ENCODE data around the gene ANXA6. TPM values are rescaled to one million over a fixed set of nuclear protein-coding genes. Genes with fewer than 3 reads are reported as not detected.

ANXA6 gene
- total and polyA plus RNA-seq, 2 of the 4 experiments (the other 2 are of a cell fraction), result 355 to 610 TPM

- no peak overlapping the region for H2BK20ac ChIP-seq (ENCODE audit: low read depth, low read length)
- ChIA-PET POLR2A (ENCODE audit: unreplicated experiment) (no interaction called here), CTCF (interaction anchor here (0.7 to 0.8 kb wide), 2 partner anchors 10 to 25 kb away, joined by 3 to 5 read pairs; no protein-coding TSS in a partner anchor)
- WGBS, 2 experiments (ENCODE audit: extremely low coverage in 2 of 2, insufficient read length in 1 of 2), result no CpG with 5 or more reads among the region's 1 CpG
- H4K91ac ChIP-seq (ENCODE audit: insufficient read depth, low read depth, low read length), result no peak overlapping the region
- H3K4me2 ChIP-seq (ENCODE audit: low read depth, low read length), result no peak overlapping the region
- no peak overlapping the region for H3K23ac ChIP-seq (ENCODE audit: low read depth, low read length)
- H3K79me1 ChIP-seq (ENCODE audit: low read depth in 1 of 2, low read length in 2 of 2), result no peaks in the 10 kb centered on the region
- H4K5ac ChIP-seq (ENCODE audit: low read depth, low read length), result no peak overlapping the region
- H3K36me3 ChIP-seq (ENCODE audit: control insufficient read depth, insufficient read depth, low read length), result no peaks in the 10 kb centered on the region
- no peak overlapping the region for H3K9ac ChIP-seq (ENCODE audit: low read depth, low read length)
- no peaks in the 10 kb centered on the region for H3K9me1 ChIP-seq (ENCODE audit: insufficient read depth, low read length)
- no peak overlapping the region for H3K27ac ChIP-seq (ENCODE audit: insufficient read depth, low read length)
- H3K4me3 ChIP-seq (ENCODE audit: insufficient read depth, low read depth, low read length), result no peak overlapping the region
- H3K9me3 ChIP-seq (ENCODE audit: control insufficient read depth, insufficient read depth, low read length), result peaks cover 3% of the 10 kb centered on the region; the same call in 1 of the 2 replicates
- H2AFZ ChIP-seq (replicated peaks; ENCODE audit: low read length, poor library complexity), result no peak overlapping the region
- dilution Hi-C loops (cut with HindIII; ENCODE audit: low sequenced_read_pairs, unreplicated experiment) (no loop called here), in situ Hi-C loops (cut with MboI; ENCODE audit: low sequenced_read_pairs) (no loop called here), intact Hi-C loops (cut with micrococcal nuclease) (no loop called here)
- no peak overlapping the region for H2BK5ac ChIP-seq (ENCODE audit: low read depth, low read length, poor library complexity, severe bottlenecking)
- H2BK120ac ChIP-seq (ENCODE audit: low read depth, low read length), result no peak overlapping the region
- no peak overlapping the region for H2AK5ac ChIP-seq (ENCODE audit: low read depth, low read length)
- H3K18ac ChIP-seq (ENCODE audit: low read depth, low read length), result no peak overlapping the region
- no peak overlapping the region for H2AK9ac ChIP-seq (replicated peaks; ENCODE audit: low read depth, low read length, poor library complexity)
- peaks cover 4% of the 10 kb centered on the region for H3K27me3 ChIP-seq (ENCODE audit: control insufficient read depth, insufficient read depth, low read length)
- H4K8ac ChIP-seq (ENCODE audit: low read depth in 2 of 2, low read length in 2 of 2), result no peak overlapping the region
- DNase-seq (no peak), ATAC-seq (ENCODE audit: low read depth) (no peak)
- no peak overlapping the region for H2BK15ac ChIP-seq (ENCODE audit: low read depth, low read length)
- H4K20me1 ChIP-seq (ENCODE audit: insufficient read depth, low read length), result no peaks in the 10 kb centered on the region
- no TSS peak for BruUV-seq (replicated peaks)
- no peak overlapping the region for H3K56ac ChIP-seq (ENCODE audit: extremely low read depth, insufficient read depth, low read length)
- H3K14ac ChIP-seq (replicated peaks; ENCODE audit: low read depth, low read length), result no peak overlapping the region
- no peak for TF ChIP-seq ELK1 (IDR thresholded peaks at IDR 0.05; ENCODE audit: borderline replicate concordance, low read depth, low read length)
- no peak for TF ChIP-seq RFX5 (IDR thresholded peaks at IDR 0.05; ENCODE audit: low read depth, low read length)
- TF ChIP-seq CEBPB (IDR thresholded peaks at IDR 0.05; ENCODE audit: low read depth, low read length), result no peak
- TF ChIP-seq MAZ (IDR thresholded peaks at IDR 0.05; ENCODE audit: borderline replicate concordance, low read depth, low read length), result no peak
- no peak for TF ChIP-seq NFE2L2 (IDR thresholded peaks at IDR 0.05; ENCODE audit: low read depth, low read length)
- no peak for TF ChIP-seq FOS (IDR thresholded peaks at IDR 0.05; ENCODE audit: low read depth, low read length)
- TF ChIP-seq CHD1 (IDR thresholded peaks at IDR 0.05; ENCODE audit: low read depth, low read length), result no peak
- TF ChIP-seq RCOR1 (IDR thresholded peaks at IDR 0.05; ENCODE audit: insufficient replicate concordance, low read length), result no peak
- no peak for TF ChIP-seq MXI1 (IDR thresholded peaks at IDR 0.05; ENCODE audit: borderline replicate concordance, low read depth, low read length)
- TF ChIP-seq POLR2A (IDR thresholded peaks at IDR 0.05; ENCODE audit: low read depth, low read length), result no peak
- TF ChIP-seq SMC3 (IDR thresholded peaks at IDR 0.05; ENCODE audit: low read depth, low read length), result no peak
- TF ChIP-seq RAD21 (IDR thresholded peaks at IDR 0.05; ENCODE audit: low read length), result no peak
- TF ChIP-seq CTCF (conservative IDR thresholded peaks at IDR 0.05; ENCODE audit: low read depth, low read length), result no peak
- TF ChIP-seq BHLHE40 (IDR thresholded peaks at IDR 0.05; ENCODE audit: low read depth, low read length), result no peak
- no peak for TF ChIP-seq USF2 (IDR thresholded peaks at IDR 0.05; ENCODE audit: low read depth, low read length)
- no peak for TF ChIP-seq MAFK (IDR thresholded peaks at IDR 0.05; ENCODE audit: low read depth, low read length)
- H3K4me1 ChIP-seq (ENCODE audit: control insufficient read depth, insufficient read depth, low read length), result no peaks in the 10 kb centered on the region
- H3K4ac ChIP-seq (ENCODE audit: low read depth, low read length), result no peak overlapping the region
These were observed 34.1 kb upstream of the ANXA6 start for GRCh38 chr5:151191661-151192060.

All from IMR-90 (cell line).